SK-MEL-5 (cell line): ENCODE data around the gene MRPS27. TPM values are rescaled to one million over a fixed set of nuclear protein-coding genes. Genes with fewer than 3 reads are reported as not detected.

ENCODE experiments used
- DNase-seq: peaks from one replicate; pipeline ENCODE4 v3.0.0-alpha.2; 2016; ENCODE audit warnings: low read depth, low spot score
- in situ Hi-C: cut with HindIII; loops from 2 replicates; pipeline ENCODE4 v1.10.0; 2016; ENCODE audit warnings: low sequenced_read_pairs, high pct_unique_total_duplicates, low pct_unique_long_range_greater_than_20kb
- total RNA-seq: library from RNA; depleted of rRNA; stranded (reverse); fragments of >200 nt; shearing (Covaris generic); gene quantifications from 2 replicates; pipeline ENCODE4 v1.2.3, GENCODE V29; 2014

The MRPS27 gene
- total RNA-seq, 1 experiment from 2014 or later = 134 TPM

DNA sequence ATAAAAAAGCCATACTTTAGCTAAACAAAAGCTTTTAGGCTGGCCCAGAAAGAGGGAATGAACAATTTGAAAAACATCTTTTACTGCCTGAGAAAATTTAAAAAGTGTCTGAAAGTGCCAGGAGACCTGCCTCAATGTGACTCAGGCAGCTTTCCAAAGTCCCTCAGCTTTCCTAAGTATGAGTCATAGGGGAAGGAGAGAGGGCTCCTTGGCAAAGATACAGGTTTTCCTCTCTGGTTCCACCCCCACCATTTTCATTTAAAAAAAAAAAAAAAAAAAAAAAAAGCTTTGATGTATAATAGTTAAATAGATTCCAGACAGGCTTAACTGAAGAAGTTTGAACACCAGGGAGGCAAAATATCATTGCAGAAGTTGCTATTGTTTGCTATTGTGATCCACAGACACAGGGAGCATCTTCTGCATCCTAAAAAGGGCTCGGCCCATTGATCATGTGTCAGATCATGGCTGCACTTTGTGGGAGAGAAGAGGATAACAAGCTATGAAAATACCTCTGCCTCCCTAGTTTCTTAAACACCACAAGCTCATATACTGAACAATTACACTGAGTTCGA is 71.5 kb downstream of the MRPS27 start:
- peak; percentile 46 for DNase-seq
- in situ Hi-C loops = no loop called here

DNA sequence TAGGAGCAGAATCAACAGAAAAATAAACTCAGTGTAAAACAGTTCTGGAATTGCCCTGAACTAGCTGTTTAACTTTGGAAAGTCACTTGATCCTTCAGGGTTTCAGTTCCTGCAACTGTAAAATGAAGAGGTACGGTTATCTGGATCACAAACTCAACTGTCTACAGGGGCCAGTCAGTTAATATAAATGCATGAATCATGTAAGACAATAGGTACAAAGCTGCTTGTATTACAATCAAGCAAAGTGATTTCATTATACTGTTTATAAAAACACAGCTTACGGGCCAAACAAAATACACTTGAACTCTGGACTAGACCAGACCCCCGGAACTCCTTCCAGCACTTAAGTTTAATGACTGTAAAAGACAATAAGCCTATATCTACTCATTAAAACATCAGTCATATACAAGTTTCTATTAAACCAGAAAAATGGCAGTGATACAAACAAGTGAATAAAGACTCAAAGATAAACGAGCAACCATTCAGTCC is 73.0 kb downstream of the MRPS27 start:
- in situ Hi-C loops = no loop called here
- DNase-seq = no peak

DNA sequence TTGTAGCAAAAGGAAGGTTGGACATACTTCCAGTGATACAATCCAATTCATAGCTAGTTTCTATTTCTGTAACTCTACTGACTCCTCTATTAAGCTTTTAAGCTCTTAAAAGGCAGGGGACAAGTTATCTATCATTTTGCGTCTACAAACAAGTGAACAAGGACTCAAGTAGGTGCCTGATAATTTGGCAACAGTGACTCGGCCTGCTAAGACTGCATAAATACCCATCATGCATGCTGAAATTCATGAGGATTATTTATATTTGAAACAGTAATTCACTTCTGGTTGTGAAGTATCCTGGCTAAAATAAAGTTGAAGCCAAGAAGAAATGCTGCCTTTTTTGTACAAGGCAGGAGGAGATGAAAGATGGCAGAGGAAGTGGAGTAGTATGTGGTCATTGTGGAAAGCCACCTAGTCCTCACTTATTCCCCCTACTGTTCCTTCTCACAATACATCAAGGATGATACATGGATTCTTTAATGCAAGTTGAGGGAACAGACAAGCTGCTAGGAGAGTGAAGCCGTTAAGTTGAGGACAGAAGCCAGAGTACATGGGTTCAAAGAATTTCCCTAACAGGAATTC is 74.0 kb downstream of the MRPS27 start:
- in situ Hi-C loops = no loop called here
- no peak for DNase-seq

DNA sequence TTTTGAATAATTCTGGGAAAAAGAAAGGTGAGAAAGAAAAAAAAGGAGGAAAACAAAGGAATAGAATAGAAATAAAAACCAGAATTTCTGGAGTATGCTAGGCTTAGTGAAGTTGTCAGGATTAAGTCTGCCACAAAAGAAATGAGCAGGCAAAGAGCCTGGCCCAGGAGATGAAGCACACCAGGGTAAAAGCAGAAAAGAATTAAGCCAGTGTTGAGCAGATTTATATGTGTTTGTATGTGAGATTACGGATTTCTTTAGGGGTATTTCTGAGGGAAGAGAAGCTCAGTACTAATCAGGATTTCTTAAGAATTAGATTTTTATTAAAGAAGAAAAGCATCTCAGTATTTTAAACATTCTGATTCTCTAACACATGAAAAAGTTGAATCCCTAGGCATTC is 74.5 kb downstream of the MRPS27 start:
- in situ Hi-C loops = no loop called here
- no peak for DNase-seq

DNA sequence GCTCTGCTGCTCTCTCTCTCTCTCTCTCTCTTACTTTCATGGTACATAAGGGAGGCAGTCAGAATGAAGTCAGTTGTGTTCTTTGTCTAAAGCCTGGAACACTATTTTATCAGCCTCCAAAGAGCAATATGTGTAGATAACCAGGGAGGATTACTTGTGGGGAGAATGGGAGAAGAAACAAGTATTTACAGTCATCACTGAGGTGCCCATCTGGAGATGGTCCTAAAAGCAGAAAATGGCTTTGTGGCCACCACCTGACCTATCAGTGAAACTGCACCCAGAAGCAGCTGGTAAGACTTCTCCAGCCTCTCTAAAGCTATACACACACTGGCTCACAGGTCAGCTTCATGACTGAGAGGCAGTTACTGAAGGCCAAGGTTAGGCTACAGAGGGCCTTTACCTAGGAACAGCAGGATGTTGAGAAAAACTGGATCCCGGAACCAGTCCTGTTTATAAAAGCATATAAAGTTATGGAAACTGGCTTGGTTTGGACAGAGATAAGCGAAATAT is 75.1 kb downstream of the MRPS27 start:
- in situ Hi-C loops = no loop called here
- DNase-seq = peak; percentile 67

DNA sequence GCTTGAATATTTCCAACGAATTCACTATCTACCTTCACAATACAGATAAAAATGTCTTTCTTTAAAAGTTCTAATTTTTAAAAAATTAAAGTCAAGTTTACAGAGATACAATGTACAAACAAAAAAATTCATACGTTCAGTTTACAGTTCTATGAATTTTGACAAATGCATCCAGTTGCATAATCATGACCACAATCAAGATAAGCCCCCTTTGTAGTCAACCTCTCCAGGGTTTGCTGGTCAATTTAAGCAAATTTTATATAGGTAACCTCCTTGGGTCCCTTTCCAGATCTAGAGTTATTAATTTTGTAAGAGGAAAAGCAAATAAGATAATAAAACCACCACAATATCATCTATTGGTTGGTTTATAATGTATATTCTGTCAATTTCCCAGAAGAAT is 76.3 kb downstream of the MRPS27 start:
- no peak for DNase-seq
- in situ Hi-C loops = no loop called here

DNA sequence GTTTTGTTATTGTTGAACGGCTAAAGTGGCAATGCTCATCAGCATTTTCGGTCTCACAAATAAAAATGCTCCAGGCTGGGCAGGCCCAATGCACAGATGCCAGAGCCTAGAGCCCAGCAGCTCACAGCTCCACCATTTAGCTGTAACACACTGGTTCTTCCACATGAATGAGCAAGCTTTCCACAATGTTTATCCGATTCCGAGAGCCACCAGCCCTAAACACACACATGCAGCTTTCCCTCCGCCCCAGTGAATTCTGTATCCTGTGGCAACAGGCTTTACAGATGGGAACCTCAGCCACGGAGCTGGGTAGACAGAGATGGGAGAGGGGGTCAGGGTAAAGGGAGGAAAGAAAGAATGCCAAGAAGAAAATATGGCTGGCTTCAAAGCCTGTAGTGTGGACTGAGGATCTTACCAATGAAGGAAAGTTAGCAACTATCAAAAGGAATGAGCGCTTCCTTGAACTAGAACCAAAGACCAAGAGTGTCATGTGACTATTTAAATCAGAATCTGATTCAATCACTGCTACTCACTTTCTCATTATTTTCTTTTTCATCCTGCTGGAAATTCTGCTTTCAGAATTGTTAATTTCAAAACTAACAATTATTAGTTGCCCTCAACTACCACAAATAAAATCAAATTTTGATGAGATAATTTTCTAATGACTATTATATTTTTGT is 77.1 kb downstream of the MRPS27 start:
- in situ Hi-C loops = no loop called here
- DNase-seq = no peak

DNA sequence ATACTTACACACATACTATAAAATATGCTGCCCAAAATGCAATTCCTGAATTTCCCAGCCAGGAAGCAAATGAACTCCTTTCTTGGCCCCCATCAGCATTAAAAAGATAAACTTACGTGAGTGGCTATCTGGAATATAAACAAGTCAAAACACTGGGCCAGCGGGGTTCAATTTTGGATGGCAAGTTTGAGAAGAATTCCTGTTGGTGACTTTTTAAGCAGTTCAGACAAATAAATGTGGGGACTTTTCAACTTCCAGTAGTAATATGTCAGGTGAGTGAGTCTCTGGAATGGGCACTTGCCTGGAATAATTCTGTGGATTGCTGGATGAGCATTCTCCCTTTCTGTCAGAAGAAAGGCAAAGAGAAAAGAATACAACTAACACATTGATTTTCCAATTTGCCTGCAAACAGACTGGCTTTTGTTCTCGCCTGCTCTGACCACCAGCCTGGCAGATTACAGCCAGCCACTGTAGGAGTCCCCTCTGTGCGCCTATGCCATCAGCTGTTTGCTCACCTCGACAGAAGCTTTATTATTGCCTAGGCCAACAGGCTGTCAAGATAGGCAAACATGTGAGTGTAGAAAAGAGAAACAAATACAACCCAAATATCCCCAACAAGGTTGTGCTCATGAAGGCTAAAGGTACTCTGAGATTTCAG is 78.6 kb downstream of the MRPS27 start:
- DNase-seq = peak; percentile 94
- in situ Hi-C loops = no loop called here

DNA sequence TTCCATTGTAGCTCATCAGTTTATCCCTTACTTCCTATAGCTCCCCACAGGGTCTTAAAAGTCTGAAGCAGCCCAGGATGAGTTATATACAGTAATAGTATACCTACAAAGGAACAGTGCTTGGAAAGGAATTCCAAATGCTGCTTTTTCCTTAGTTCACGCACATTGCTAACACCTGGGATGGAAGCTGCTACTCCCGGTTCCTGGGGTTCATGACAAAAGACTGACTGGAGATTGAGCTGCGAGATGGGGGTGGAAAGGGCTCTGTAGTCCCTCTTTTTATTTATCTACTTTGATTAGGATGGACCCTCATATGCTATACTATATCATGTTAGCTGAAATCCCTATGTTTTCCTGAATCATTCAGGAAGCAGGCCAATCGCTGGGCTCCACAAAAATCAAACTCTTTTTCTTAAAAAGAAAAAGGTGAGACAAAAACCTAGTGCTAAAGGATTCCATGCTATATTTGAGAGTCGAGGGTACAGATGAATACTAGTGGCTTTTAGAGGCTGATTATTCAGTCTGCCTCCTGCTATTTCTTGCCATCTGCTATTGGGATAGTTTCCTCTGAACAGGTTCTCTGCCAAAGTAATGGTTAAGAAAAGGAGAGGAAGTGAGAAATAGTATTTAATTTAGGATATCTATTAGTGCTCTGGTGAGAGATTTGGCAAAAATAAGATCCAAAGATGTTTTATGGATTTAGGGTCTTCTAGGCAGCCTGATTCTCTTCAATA is 81.2 kb downstream of the MRPS27 start:
- in situ Hi-C loops = no loop called here
- no peak for DNase-seq

DNA sequence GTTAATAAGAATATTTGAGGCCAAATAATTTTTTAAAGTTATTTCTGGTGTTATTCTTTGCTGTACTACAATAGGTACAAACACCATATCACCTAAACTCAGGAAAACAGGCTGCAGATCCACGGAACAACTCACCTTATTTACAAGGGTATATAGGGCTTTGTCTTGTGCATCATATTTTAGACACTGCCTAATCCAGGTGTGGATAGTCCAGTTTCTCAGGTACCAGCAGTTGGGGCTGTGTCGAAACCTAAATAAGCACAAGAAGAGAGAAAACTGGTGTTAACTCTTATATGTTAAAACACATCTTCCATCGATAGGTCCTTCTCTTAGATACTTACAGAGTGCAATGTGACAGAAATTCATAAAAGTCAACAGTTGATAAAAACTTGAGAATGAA is 82.2 kb downstream of the MRPS27 start:
- in situ Hi-C loops = no loop called here
- no peak for DNase-seq

DNA sequence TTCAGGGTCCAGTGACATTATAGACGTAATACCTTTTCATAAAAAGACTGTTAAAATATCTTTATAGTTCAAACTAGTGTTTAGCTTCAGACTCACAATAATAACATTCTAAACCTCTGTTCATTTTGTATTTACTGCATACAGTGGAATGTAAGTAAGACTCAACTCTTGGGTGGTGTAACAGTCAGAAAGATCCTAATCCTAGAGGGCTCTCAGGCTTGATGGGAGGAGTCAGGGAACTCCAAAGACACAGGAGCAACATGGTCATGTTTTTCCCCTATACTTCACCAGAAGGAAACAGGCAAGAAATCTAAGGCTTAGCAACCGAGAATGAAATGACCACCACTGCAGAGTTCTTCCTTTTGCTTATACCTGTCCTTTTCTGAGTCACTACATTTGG is 82.6 kb downstream of the MRPS27 start:
- no peak for DNase-seq
- in situ Hi-C loops = no loop called here

DNA sequence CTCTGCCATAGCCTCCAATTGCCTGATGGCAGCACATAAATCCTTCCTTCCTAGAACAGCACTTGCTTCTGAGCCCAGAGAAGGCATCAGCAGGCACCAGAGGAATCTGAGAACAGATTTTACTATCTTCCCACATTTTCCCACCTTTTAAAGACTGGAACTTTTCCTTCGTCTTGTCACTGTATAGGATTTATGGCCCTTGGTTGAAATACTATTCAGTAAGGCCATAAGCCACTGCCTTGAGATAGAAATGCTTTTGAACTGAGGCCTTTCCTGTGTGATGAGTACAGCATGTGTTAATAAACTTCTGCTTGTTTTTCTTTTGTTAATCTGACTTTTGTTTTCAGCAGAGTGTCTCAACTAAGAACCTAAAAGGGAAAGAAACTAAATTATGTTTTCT is 84.3 kb downstream of the MRPS27 start:
- in situ Hi-C loops = no loop called here
- DNase-seq = no peak

DNA sequence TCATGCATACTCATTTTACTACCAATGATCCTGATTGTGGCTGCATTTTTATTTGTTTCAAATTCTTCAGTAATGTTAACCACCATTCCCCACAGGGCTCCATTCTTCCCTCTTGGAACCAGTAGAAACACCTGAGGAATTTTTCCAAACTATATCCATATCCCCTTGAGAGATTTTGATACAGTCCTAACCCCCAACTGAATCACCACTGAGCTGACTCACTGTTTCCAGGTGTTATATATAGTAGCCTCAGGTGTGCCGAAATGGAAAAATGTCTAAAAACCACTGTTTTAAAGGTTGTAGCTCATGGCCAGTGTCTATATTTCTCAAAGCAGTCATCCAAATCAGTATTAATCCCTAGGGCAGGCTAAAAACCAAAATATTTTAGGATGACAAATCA is 85.2 kb downstream of the MRPS27 start:
- in situ Hi-C loops = no loop called here
- DNase-seq = no peak

DNA sequence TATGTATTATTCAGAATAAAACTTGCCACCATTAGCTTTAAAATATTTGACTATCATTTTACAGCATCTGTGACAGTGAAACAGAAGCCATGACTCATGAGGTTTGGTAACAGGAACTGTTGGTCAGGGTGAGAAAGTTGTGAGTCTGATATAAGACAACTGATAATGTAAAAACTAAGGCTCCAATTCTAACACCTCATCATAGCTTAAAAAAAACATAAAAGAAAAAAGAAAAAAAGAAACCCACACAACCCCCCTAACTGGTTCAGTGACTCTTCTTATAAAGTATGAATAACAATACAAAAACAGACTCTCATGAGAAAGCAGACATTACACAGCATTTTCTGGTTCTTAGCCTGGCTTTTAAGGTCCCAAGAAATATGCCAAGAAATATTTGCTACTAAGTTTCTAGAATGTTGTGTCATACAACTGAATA is 85.8 kb downstream of the MRPS27 start:
- DNase-seq = no peak
- in situ Hi-C loops = no loop called here

DNA sequence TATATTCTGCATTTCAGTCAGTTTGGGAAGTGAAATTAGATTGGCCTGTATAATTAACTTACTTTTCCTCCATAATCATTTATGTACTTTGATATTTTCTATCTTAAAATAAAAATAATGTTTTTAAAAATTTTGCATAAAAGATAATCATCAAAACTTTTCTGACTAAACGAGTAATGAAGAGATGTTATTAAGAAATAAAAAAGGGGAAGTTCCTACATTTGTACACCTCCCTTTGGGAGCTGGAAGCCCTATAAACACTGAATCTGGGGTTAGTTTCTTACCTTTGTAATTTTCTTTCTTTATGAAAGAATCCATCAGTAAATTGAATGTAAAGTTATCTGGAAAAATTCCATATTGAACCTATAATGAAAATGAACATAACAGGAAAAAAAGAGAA is 86.2 kb downstream of the MRPS27 start:
- in situ Hi-C loops = no loop called here

DNA sequence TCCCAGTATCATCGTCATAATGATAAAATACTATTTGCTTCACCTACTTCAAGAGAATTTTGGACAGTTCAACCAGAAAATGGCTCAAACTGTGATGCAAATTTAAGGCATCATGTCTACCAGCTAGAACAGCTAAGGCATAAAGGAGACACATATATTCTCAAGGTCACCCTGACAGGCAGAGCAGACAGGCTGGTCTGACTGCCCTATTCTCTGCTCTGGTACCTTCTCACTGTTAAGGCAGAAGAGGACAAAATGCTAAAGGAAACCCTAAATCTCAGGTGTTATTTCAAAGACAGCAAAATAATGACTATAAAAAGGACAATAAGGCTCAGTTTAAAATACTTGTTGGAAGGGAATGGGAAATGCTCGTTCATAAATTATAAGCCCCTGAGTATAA is 87.2 kb downstream of the MRPS27 start:
- in situ Hi-C loops = no loop called here
- DNase-seq = no peak

More for the DNA sequence above, 86.2 kb downstream of the MRPS27 start:
- no peak for DNase-seq

DNA sequence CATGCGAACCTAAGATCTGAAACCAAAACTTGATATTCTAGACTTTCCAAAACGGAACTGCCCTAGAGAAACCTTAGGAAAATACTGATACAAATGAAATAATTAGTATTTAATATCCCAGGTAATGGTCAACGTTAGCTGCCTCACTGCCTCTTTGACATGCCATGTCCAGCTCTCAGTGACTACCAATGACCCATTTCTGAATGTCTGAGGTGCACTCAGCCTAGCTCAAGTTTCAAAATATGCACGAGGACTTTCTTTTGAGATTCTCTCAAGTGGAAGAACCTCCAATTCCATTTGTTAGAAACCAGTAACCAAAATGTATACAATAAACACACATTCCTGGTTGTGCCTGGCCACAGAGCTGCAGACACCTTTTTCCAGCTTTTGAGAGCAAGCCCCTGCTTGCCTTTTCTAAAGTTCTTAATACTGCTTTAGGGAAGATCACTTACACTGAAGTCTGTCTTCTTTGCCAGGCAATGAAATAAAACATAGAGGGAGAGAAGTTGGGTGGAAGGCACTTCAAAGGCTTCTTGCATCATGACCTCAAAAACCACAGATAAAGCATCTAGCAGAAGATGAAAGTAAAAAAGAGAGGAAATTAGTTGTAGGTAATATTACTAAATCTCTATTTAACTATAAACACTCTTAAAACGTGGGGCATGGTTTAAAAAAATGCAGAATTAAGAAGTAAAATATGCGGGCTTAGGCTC is 87.9 kb downstream of the MRPS27 start:
- in situ Hi-C loops = no loop called here
- DNase-seq = no peak
